Loucy (cell line): ENCODE measurements around the gene MAP3K15.
"Not testable (repeated sequence)": the region's sequence is repeated elsewhere in the genome, so short reads cannot be mapped to it uniquely, and the experiment has no call there.

ENCODE experiments used
- H2AFZ ChIP-seq: fragments of 200-600 bp; sonication (generic); 2 replicates; pipeline ENCODE4 v1.6.0; 2016; ENCODE audit warnings: antibody characterized with exemption, mild to moderate bottlenecking, low read length, moderate library complexity
- H3F3A ChIP-seq: fragments of 200-600 bp; 2 replicates; pipeline ENCODE4 v1.6.0; 2016; ENCODE audit warnings: antibody characterized with exemption, low read depth, mild to moderate bottlenecking
- H3K27me3 ChIP-seq: fragments of 200-600 bp; sonication (generic); 2 replicates; pipeline ENCODE4 v1.6.1; 2014; ENCODE audit warnings: low read length, mild to moderate bottlenecking; ENCODE audit not compliant: insufficient read depth, poor library complexity, severe bottlenecking
- H3K36me3 ChIP-seq: fragments of 200-600 bp; sonication (generic); 2 replicates; pipeline ENCODE4 v1.6.1; 2016; ENCODE audit warnings: low read length; ENCODE audit not compliant: insufficient read depth
- H3K4me1 ChIP-seq: fragments of 200-600 bp; sonication (generic); 2 replicates; pipeline ENCODE4 v1.5.1; 2014; ENCODE audit warnings: low read length, mild to moderate bottlenecking; ENCODE audit not compliant: insufficient read depth, poor library complexity, severe bottlenecking
- H3K4me2 ChIP-seq: fragments of 200-600 bp; sonication (generic); 2 replicates; pipeline ENCODE4 v1.6.0; 2014; ENCODE audit warnings: antibody characterized with exemption, low read length, low read depth, mild to moderate bottlenecking; ENCODE audit not compliant: poor library complexity, severe bottlenecking
- H3K4me3 ChIP-seq: fragments of 200-600 bp; sonication (generic); 2 replicates; pipeline ENCODE4 v1.5.1; 2014; ENCODE audit warnings: low read length, mild to moderate bottlenecking, mixed read lengths; ENCODE audit not compliant: poor library complexity, severe bottlenecking
- H3K79me2 ChIP-seq: fragments of 200-600 bp; sonication (generic); 2 replicates; pipeline ENCODE4 v1.6.1; 2014; ENCODE audit warnings: low read length; ENCODE audit not compliant: insufficient read depth
- H3K9ac ChIP-seq: fragments of 200-600 bp; sonication (generic); 2 replicates; pipeline ENCODE4 v1.6.0; 2014; ENCODE audit warnings: mild to moderate bottlenecking, low read depth, low read length, moderate library complexity; ENCODE audit not compliant: poor library complexity, severe bottlenecking
- H3K9me2 ChIP-seq: fragments of 200-600 bp; sonication (generic); replicated peaks from 2 replicates; pipeline ENCODE4 v1.6.1; 2016; ENCODE audit warnings: low read depth, low read length, mixed read lengths
- H3K9me3 ChIP-seq: fragments of 200-600 bp; sonication (generic); 2 replicates; pipeline ENCODE4 v1.6.1; 2014; ENCODE audit warnings: mild to moderate bottlenecking, antibody characterized with exemption, low read length, low read depth; ENCODE audit not compliant: insufficient read depth
- H4K20me1 ChIP-seq: fragments of 200-600 bp; sonication (generic); 2 replicates; pipeline ENCODE4 v1.6.0; 2014; ENCODE audit warnings: antibody characterized with exemption, low read length, mild to moderate bottlenecking; ENCODE audit not compliant: insufficient read depth, poor library complexity, severe bottlenecking
- CTCF ChIP-seq: fragments of 200-600 bp; sonication (generic); conservative IDR thresholded peaks from 2 replicates; pipeline ENCODE4 v1.5.1; 2014; ENCODE audit warnings: mild to moderate bottlenecking, antibody characterized with exemption, low read length
- EZH2phosphoT487 ChIP-seq: fragments of 200-600 bp; IDR thresholded peaks from 2 replicates; pipeline ENCODE4 v1.6.1; 2018; ENCODE audit warnings: antibody characterized with exemption, mild to moderate bottlenecking, moderate library complexity, borderline replicate concordance

Gene MAP3K15

GRCh38 chrX:19496711-19497110 is 18.6 kb downstream of the MAP3K15 start:
- H3K79me2 ChIP-seq: no peaks in the 10 kb centered on the region
- no peaks in the 10 kb centered on the region for H3K9me2 ChIP-seq
- no peaks in the 10 kb centered on the region for H3K27me3 ChIP-seq
- no peak overlapping the region for H2AFZ ChIP-seq
- no peaks in the 10 kb centered on the region for H3K4me1 ChIP-seq
- H3K4me3 ChIP-seq: no peak overlapping the region
- H3F3A ChIP-seq: no peaks in the 10 kb centered on the region
- TF ChIP-seq EZH2phosphoT487 (no peak), CTCF (no peak)
- H3K9me3 ChIP-seq: no peaks in the 10 kb centered on the region
- H3K4me2 ChIP-seq: no peak overlapping the region
- H3K36me3 ChIP-seq: no peaks in the 10 kb centered on the region
- no peaks in the 10 kb centered on the region for H4K20me1 ChIP-seq
- no peak overlapping the region for H3K9ac ChIP-seq

GRCh38 chrX:19487520-19488200 is 27.6 kb downstream of the MAP3K15 start:
- no peaks in the 10 kb centered on the region for H3K79me2 ChIP-seq
- no peaks in the 10 kb centered on the region for H3K9me2 ChIP-seq
- no peaks in the 10 kb centered on the region for H3K9me3 ChIP-seq
- no peaks in the 10 kb centered on the region for H4K20me1 ChIP-seq
- no peaks in the 10 kb centered on the region for H3F3A ChIP-seq
- no peak overlapping the region for H3K4me3 ChIP-seq
- TF ChIP-seq CTCF (no peak), EZH2phosphoT487 (no peak)
- no peaks in the 10 kb centered on the region for H3K36me3 ChIP-seq
- no peak overlapping the region for H2AFZ ChIP-seq
- no peaks in the 10 kb centered on the region for H3K27me3 ChIP-seq
- no peaks in the 10 kb centered on the region for H3K4me1 ChIP-seq
- no peak overlapping the region for H3K9ac ChIP-seq
- H3K4me2 ChIP-seq: no peak overlapping the region

DNA sequence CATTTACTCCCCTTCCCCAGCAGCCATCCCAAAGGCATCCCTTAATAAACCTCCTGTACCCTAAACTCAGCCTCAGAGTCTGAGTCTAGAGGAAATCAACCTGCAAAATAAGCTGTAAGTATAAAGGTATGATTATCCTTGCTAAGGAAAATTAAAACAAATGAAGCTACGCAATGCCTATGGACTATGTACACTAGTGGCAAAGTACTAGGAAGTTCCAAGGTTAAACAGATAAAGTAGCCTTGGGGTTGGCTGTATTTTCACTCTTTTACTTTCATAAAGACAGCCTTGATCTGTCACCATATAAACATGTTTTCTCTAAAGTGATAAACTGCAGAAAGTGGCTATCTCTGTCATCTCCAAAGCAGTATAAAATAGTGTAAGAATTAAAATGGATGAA is 35.9 kb downstream of the MAP3K15 start:
- TF ChIP-seq CTCF (no peak), EZH2phosphoT487 (no peak)
- Histone ChIP-seq H3K4me2 (no peak overlapping the region), H3K9ac (no peak overlapping the region), H3K4me3 (no peak overlapping the region), H3K36me3 (no peaks in the 10 kb centered on the region), H3K27me3 (no peaks in the 10 kb centered on the region), H3K79me2 (no peaks in the 10 kb centered on the region), H3F3A (no peaks in the 10 kb centered on the region), H2AFZ (no peak overlapping the region), H3K4me1 (no peaks in the 10 kb centered on the region), H4K20me1 (no peaks in the 10 kb centered on the region), H3K9me3 (no peaks in the 10 kb centered on the region), H3K9me2 (no peaks in the 10 kb centered on the region)

- not testable (repeated sequence) for H3K9me3 ChIP-seq, H3K79me2 ChIP-seq, H2AFZ ChIP-seq, H3K9me2 ChIP-seq, H4K20me1 ChIP-seq, H3K9ac ChIP-seq, H3K4me2 ChIP-seq, H3K4me3 ChIP-seq, H3K4me1 ChIP-seq, H3K27me3 ChIP-seq, H3F3A ChIP-seq, H3K36me3 ChIP-seq
These were observed 46.9 kb downstream of the MAP3K15 start for GRCh38 chrX:19468383-19468782.
